Pulmonary artery endothelial cell (primary cell): ENCODE measurements around the gene GRIK4. TPM values are rescaled to one million over a fixed set of nuclear protein-coding genes. Genes with fewer than 3 reads are reported as not detected.
A peak's percentile ranks its signal among the peaks of the same experiment; 100 is the strongest.
"Not testable (repeated sequence)": the region's sequence is repeated elsewhere in the genome, so short reads cannot be mapped to it uniquely, and the experiment has no call there.

Experiments
- DNase-seq: peaks from one replicate; pipeline ENCODE4 v3.0.0-alpha.2; 2011; ENCODE audit warnings: low read depth, low spot score
- total RNA-seq: library from RNA; depleted of rRNA; stranded (reverse); fragments of >200 nt; gene quantifications from 2 replicates; pipeline ENCODE4 v1.2.3, GENCODE V29; 2014

The GRIK4 gene
- total RNA-seq, 1 donor from 2014 or later, result 0.07 TPM

DNA sequence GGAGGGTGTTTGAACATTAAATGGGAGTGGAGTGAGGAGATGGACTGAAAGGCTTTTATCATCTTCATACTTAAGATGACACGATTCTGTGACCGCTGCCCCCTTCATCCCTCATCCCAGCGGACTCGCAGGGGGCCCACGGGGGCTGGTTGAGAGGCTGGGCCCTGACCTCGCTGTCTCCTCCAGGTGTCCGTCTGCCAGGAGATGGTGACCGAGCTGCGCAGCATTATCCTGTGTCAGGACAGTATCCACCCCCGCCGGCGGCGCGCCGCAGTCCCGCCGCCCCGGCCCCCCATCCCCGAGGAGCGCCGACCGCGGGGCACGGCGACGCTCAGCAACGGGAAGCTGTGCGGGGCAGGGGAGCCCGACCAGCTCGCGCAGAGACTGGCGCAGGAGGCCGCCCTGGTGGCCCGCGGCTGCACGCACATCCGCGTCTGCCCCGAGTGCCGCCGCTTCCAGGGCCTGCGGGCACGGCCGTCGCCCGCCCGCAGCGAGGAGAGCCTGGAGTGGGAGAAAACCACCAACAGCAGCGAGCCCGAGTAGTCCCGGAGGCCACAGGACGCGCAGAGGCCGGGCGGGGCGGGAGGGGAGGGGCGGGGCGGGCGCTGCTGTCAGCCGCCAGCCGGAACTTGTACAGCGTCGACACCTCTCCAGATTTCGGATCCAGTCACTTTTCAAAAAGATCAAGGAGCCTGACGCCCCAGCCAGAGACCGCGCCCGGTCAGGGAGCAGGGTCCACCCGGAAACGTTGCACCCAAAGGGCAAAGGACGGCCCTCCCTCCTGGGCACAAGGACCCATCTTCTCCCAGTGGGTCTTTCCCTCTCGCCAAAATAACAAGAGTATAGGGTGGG, 474.4 kb downstream of the GRIK4 start:
- DNase-seq, result no peak

DNA sequence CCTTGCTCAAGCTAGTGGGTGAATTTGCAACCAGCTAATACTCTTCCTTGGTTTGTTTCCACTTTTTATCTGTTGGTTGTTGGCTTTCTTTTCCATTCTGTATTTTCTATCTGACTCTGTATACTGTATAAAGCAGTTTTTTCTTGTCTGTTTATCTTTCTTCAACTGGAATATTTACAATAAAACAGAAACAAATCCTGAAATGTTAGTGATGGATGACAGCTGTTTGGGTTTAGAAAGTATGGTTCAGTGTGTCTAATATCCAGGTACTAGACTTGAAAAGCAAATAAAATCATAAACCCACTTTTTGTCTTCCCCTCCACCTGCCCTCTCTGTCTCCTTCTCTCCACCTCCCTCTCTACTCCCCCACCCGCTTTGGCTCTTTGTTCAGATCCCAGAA, 477.1 kb downstream of the GRIK4 start:
- DNase-seq, result no peak

GRCh38 chr11:120991830-120992686, 480.5 kb downstream of the GRIK4 start:
- DNase-seq, result no peak

GRCh38 chr11:120994091-120994859, 482.7 kb downstream of the GRIK4 start:
- DNase-seq, result no peak

- DNase-seq, result no peak
Measured at GRCh38 chr11:120995184-120995583, 483.6 kb downstream of the GRIK4 start.

GRCh38 chr11:120996973-120997372, 485.4 kb downstream of the GRIK4 start:
- no peak for DNase-seq

- DNase-seq, result no peak
Measured at GRCh38 chr11:120998581-120998980, 487.0 kb downstream of the GRIK4 start.

DNA sequence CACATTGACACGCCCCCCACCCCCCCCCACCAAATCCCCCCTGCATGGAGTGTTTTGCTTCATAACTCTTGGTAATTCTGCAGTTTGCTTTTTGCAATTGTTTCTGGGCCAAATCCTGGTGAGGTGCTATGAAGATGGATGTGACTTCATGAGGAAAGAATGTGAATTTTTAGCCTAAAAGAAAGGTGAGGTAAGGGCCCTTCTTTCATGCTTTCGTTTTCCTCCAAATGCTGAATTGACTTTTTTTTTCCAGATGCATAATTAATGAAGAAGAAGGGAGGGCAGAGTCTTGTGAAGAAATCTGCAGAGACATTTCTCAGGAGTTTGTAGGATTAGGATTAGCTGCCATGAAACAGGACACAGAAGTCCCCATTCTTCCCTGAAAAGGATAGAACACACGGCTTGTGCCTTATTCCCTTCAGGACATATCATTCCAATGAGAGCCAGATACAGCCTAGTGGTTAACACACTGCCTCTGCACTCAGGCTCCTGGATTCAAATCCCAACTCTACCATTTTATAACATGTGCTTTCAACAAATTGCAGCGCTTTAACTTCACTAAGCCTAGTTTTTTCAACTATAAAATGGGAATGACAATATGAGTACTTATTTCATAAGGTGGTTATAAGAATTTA, 492.8 kb downstream of the GRIK4 start:
- DNase-seq, result no peak

DNA sequence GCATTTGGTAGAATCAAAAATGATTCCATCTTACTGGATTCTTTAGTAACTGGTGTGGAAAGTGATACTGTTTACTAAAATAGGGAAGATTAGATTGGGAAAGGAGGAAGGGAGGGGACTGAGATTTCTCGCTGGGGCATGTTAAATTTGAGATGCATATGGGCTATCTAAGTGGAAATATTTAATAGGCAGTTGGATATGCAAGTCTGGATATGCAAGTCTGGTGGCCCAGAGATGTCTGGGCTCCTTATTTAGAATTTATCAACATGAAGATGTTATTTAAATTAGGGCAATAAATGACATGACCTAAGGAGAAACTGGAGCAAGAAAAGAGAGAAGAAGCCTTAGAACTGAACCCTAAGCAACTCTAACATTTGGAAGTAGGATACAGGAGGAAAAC, 495.4 kb downstream of the GRIK4 start:
- no peak for DNase-seq

DNA sequence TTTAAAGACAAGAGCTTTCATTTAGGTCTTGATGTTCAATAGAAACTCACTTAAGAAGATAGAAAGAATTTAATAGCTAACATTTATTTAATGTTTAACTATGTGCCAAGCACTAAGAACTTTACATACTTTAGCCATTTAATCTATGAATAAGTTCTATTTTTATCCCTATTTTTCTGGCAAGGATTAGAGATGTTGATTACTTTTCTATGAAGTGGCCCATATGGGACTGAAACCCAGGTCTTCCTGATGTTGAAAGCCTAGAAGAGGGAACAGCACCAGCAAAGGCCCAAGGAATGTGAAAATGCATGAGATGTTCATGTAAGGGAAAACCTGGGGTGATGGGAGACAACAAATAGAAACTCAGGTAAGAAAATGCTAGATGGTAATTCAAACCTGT, 497.0 kb downstream of the GRIK4 start:
- no peak for DNase-seq

GRCh38 chr11:121012091-121012490, 500.5 kb downstream of the GRIK4 start:
- DNase-seq, result no peak

GRCh38 chr11:121018746-121019145, 507.2 kb downstream of the GRIK4 start:
- DNase-seq, result no peak

DNA sequence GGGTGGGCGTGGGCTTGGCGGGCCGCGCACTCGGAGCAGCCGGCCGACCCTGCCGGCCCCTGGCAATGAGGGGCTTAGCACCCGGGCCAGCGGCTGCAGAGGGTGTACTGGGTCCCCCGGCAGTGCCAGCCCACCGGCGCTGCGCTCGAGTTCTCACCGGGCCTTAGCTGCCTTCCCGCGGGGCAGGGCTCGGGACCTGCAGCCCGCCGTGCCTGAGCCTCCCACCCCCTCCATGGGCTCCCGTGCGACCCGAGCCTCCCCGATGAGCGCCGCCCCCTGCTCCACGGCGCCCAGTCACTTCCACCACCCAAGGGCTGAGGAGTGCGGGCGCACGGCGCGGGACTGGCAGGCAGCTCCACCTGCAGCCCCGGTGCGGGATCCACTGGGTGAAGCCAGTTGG, 510.2 kb downstream of the GRIK4 start:
- not testable (repeated sequence) for DNase-seq

GRCh38 chr11:121023848-121024751, 512.6 kb downstream of the GRIK4 start, which contains the start of gene TBCEL:
TBCEL (plus strand) TSS chr11:121024102; CDS start chr11:121045691, 21,589 bp downstream.
- peak; percentile 60 for DNase-seq

DNA sequence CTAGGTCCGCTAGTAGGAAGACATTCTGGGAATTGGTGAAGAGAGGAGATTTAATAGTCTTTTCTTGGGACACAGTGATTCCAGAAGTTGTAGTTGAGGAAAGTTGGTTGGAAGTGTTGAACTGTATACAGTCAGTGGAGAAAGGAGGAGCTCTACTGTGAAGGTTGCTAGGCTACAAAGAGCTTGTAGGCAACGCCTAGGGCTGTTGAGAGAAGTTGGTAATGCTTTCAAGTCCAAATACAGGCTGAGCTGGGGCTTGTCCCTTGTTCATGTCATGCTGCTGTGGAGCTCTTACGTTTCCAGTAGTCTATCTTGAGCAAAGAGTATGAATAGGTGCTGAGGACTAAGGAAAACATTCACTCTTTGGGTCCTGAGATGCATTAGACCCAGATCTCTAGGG, 513.4 kb downstream of the GRIK4 start:
- no peak for DNase-seq

- DNase-seq, result no peak
Measured at GRCh38 chr11:121029153-121029552, 517.6 kb downstream of the GRIK4 start.

DNA sequence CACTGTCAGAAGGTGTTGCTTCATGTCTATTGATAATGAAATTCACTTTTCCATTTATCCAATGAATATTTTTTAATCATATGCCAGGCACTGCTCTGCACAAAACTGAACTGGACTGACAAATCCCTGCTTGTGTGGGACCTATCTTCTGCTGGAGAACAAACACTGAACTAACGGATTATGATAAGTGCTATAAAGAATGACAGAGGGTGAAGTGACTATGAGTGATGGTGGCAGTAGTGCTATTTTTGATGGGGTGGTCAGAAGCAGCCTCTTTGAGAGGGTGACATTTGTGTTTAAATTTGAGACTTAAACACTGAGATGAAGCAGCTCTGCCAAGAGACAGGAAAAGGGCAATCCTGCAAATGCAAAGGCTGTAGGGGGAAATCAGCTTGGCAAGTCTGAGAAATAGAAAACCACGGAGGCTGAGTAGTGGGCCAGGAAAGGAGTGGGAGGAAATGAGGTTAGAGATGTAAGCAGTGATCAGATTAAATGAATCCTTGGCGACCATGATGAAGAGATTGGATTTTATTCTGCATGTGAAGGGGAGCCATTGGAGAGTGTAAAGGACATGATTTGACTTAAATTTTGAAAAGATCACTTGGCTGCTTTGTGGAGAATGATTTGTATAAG, 518.4 kb downstream of the GRIK4 start:
- DNase-seq, result no peak

- DNase-seq, result no peak
Measured at GRCh38 chr11:121031167-121031566, 519.6 kb downstream of the GRIK4 start.

- not testable (repeated sequence) for DNase-seq
Measured at GRCh38 chr11:121031648-121032047, 520.1 kb downstream of the GRIK4 start.

GRCh38 chr11:121032546-121032945, 521.0 kb downstream of the GRIK4 start:
- DNase-seq, result no peak
